Right lobe of liver (tissue), 4 donors: Measurements from ENCODE around the gene WNK2.
"Not testable (repeated sequence)": the region's sequence is repeated elsewhere in the genome, so short reads cannot be mapped to it uniquely, and the experiment has no call there.

Experiments used
- POLR2A ChIP-seq: fragments of 450-650 bp; IDR thresholded peaks from one replicate; pipeline ENCODE4 v1.6.1; 2017; ENCODE audit warnings: antibody characterized with exemption, mild to moderate bottlenecking
- TF ChIP-seq, protein P1 (sequence below), 4 donors: fragments of 200-600 bp in 3 of 4; fragments of 450-650 bp in 1 of 4; IDR thresholded peaks; one replicate each; pipeline versions ENCODE4 v1.5.1 to v1.8.0; 2016 to 2022; ENCODE audit warnings: antibody characterized with exemption in 4 of 4, mild to moderate bottlenecking in 2 of 4
- donor health status: DM: no; HTN: no; CAD: no.
- donor health status: DM: no; HTN: no; CAD: no.
- donor health status: DM: no; HTN: yes; CAD: no.

DNA sequence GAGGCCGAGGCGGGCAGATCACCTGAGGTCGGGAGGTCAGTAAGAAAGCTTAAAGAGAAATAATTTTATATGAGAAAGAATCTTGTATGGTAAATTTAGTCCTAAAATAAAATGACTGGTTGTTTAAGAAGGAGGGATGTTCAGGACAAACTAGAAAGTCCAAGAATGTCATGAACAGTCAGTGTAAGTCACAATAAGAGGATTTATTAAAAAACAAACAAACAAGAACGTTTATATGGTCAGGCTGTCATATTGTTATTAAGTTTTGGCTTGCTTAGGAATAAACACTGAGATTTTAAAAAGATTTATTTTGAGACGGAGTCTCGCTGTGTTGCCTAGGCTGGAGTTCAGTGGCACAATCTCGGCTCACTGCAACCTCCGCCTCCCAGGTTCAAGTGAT lies 176.0 kb downstream of the WNK2 start:
- TF ChIP-seq, protein P1, sequence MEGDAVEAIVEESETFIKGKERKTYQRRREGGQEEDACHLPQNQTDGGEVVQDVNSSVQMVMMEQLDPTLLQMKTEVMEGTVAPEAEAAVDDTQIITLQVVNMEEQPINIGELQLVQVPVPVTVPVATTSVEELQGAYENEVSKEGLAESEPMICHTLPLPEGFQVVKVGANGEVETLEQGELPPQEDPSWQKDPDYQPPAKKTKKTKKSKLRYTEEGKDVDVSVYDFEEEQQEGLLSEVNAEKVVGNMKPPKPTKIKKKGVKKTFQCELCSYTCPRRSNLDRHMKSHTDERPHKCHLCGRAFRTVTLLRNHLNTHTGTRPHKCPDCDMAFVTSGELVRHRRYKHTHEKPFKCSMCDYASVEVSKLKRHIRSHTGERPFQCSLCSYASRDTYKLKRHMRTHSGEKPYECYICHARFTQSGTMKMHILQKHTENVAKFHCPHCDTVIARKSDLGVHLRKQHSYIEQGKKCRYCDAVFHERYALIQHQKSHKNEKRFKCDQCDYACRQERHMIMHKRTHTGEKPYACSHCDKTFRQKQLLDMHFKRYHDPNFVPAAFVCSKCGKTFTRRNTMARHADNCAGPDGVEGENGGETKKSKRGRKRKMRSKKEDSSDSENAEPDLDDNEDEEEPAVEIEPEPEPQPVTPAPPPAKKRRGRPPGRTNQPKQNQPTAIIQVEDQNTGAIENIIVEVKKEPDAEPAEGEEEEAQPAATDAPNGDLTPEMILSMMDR (IDR thresholded peaks at IDR 0.05): not testable (repeated sequence)
- TF ChIP-seq POLR2A: not testable (repeated sequence)
